HG03575 (cell line): ENCODE data around the gene CLMP.

ENCODE experiments used
- ATAC-seq: cut with Tn5 transposase; IDR thresholded peaks from one replicate; pipeline ENCODE4 v1.9.1; 2021; ENCODE audit not compliant: unreplicated experiment, insufficient number of reproducible peaks, low FRiP score; ENCODE audit errors: extremely low read depth

The CLMP gene

DNA sequence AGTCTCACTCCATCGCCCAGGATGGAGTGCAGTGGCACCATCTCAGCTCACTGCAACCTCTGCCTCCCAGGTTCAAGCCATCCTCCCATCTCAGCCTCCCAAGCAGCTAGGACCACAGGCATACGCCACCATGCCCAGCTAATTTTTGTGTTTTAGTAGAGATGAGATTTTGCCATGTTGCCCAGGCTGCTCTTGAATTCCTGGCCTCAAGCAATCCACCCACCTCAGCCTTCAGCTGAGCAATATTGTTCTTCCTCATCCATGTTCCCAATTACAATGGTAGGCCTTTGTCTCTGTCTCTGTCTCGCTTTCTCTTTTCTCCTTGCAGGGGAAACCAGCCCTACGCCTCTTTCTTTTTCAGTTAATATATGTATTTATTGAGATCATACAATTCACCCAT is 143.4 kb downstream of the CLMP start:
- ATAC-seq = no peak

GRCh38 chr11:123051146-123051545 is 143.9 kb downstream of the CLMP start:
- no peak for ATAC-seq

DNA sequence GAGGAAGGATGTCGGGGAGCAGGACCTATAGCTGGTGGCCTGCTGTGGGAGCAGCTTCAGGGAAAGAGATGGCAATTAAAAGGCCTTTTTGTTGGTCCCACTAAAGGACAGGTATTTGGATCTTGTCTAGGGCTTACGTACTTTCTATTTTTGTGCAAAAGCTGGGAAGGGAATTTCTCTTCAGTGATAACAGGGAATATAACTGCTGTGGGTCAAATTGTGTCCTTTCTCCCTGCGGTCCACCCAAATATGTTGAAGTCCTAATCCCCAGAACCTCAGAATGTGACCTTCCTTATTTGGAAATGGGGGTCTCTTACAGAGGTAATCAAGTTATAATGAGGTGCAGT is 147.1 kb downstream of the CLMP start:
- no peak for ATAC-seq

DNA sequence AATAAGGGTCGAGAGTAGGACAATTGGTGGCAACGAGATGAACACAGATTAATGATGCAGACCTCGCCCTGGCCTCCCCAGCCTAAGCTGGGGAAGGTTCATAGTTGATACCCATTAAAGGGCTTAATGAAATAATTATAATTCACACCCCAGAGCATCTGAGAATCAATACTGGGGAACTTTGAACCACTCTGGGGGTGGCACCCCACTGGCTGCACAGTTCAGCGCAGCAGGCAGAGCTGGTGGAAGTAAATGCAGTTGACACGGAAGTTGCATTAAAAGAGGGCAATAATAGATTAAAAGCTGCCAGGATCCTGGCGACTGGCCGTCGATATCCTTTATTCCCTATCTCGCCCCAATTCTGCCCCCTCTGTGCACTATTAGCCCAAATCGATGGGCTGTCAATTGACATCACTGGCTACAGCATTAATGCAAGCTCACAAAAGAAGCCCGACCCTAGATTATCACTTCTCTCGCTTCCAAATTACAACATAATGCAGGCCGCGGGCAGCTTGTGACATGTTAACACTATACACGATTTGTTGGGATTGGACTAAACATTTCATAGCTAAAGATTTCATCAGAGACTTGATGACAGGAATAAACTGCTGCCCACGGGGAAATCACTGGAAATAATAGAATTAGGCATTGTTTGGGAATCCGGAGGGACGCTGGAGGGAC is 147.6 kb downstream of the CLMP start:
- no peak for ATAC-seq

- ATAC-seq = no peak
Observed at GRCh38 chr11:123046473-123047259, 148.4 kb downstream of the CLMP start.

- no peak for ATAC-seq
Observed at GRCh38 chr11:123045101-123045500, 149.9 kb downstream of the CLMP start.

DNA sequence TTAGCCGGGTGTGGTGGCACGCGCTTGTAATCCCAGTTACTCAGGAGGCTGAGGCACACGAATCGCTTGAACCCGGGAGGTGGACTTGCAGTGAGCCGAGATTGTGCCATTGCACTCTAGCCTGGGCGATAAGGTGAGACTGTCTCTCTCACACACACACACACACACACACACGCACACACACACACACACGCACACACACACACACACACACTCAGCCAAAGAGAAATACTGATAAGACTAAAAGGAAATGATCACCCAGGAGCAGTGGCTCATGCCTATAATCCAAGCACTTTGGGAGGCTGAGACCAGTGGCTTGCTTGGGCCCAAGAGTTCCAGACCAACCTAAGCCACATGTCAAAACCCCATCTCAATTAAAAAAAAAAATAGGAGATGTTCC is 153.9 kb downstream of the CLMP start:
- ATAC-seq = no peak

DNA sequence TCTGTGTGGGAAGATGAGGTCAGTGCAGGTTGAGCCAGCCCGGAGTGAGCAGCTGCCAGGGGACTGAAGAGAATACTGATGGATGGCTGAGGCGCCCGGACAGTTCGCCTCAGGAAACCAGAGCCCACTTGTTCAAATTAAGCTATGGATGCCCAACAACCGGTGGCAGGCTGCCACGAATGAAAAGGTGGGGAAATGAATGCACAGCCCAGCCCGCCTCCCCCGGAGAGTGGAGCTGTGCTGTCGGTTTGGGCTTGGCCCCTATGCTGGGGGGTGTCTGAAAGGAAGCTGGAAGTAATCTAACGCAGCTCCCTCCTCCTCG is 155.0 kb downstream of the CLMP start:
- ATAC-seq = no peak

GRCh38 chr11:123035831-123036230 is 159.2 kb downstream of the CLMP start:
- ATAC-seq = no peak

DNA sequence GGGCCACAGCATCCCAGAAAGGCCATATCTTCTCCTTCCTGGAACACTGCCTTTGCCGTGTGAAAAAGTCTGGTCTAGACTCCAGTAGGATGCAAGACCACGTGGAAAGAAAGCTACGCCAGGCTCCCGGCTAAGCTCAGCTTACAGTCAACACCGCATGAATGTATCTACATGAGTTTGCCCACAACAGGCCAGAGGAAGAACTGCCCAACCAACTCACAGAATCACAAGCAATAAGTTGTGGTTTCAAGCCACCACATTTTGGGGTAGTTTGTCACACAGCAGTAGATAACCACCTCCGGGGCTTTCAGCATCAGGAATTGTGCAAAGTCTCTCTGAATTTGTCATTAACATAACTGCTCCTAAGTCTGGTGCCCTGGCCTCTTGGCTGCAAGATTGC is 160.5 kb downstream of the CLMP start:
- no peak for ATAC-seq

GRCh38 chr11:123033895-123034294 is 161.2 kb downstream of the CLMP start:
- no peak for ATAC-seq

DNA sequence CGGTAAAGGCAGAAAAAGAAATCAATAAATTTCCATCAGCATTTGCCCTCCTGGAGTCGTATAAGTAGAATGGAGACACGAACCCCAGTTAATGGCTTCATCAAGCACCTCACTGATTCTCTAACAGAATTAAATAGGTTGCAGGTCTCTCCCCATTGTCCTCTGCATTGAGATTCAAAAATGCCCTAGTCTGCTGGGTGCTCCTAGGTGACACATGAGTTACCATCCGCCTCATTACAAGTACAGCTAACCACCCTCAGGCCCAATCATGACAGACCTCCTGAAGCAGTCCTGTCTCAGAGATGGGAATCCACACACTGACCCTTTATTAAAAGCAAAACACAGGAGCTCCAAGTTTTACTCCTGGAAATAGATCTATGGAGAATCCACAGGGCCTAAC is 164.5 kb downstream of the CLMP start:
- ATAC-seq = no peak

- no peak for ATAC-seq
Observed at GRCh38 chr11:123020968-123021367, 174.1 kb downstream of the CLMP start.
